Prostate gland (tissue), 2 donors: Measurements from ENCODE around the gene KLHL29.

ENCODE experiments used
- CTCF ChIP-seq, 4 experiments: fragments of 200-600 bp in 2 of 4; fragments of 450-650 bp in 2 of 4; sonication (generic) in 2 of 4; IDR thresholded peaks; 1 replicate in 3 of 4; 2 replicates in 1 of 4; pipeline ENCODE4 v1.5.1; 2016 to 2019; ENCODE audit warnings: antibody characterized with exemption in 4 of 4, mild to moderate bottlenecking in 2 of 4, moderate library complexity in 2 of 4
- POLR2AphosphoS5 ChIP-seq: sonication (generic); formaldehyde crosslinking; IDR thresholded peaks from one replicate; pipeline ENCODE4 v1.6.1; 2017; ENCODE audit warnings: antibody characterized with exemption

GRCh38 chr2:23637011-23637778, 252.2 kb downstream of the KLHL29 start:
- no peak for TF ChIP-seq CTCF (IDR thresholded peaks at IDR 0.05)
- no peak for TF ChIP-seq POLR2AphosphoS5
